ENCODE measurements around the gene GEMIN5. TPM values are rescaled to one million over a fixed set of nuclear protein-coding genes. Genes with fewer than 3 reads are reported as not detected.

Gene GEMIN5
- total and polyA plus RNA-seq, 2 of the 8 experiments (the other 6 are each of a cell fraction or from before 2014, with no cell fraction given): 12.8 to 47.0 TPM

DNA sequence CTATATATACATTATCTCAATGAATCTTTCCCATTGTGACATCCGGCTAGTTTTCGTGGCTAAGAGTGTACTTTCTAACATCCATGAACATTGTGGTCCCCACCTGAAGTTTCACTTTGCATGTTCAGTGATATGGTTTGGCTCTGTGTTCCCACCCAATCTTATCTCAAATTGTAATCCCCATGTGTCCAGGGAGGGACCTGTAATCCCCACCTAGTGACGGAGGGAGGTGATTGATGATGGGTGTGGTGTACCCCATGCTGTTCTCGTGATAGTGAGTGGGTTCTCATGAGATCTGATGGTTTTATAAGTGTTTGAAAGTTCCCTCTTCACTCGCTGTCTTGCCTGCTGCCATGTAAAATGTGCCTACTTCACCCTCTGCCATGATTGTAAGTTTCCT lies 30.9 kb upstream of the GEMIN5 start:
- Histone ChIP-seq H3K18ac (ENCODE audit: extremely low read depth, low read length) (no peak overlapping the region), H2BK20ac (ENCODE audit: low read length) (no peak overlapping the region), H3K27ac (ENCODE audit: low read depth, low read length) (no peak overlapping the region), H4K91ac (replicated peaks; ENCODE audit: insufficient read length, low read length) (no peak overlapping the region), H3K9me3 (ENCODE audit: insufficient read depth in 2 of 2, low read depth in 1 of 2, low read length in 1 of 2) (no peaks in the 10 kb centered on the region), H3K4me3 (ENCODE audit: extremely low read depth in 1 of 4, insufficient read depth in 2 of 4, low read depth in 3 of 4, low read length in 4 of 4) (no peak overlapping the region), H4K20me1 (replicated peaks in 1 of 2; ENCODE audit: control insufficient read depth in 1 of 2, insufficient read depth in 2 of 2, low read length in 2 of 2) (no peaks in the 10 kb centered on the region), H3K79me1 (ENCODE audit: low read depth, low read length) (no peaks in the 10 kb centered on the region), H2AFZ (ENCODE audit: low read length) (no peak overlapping the region), H3K36me3 (ENCODE audit: control insufficient read depth in 2 of 4, insufficient read depth in 4 of 4, low read length in 3 of 4) (peaks cover 2 to 8% (median 3%) of the 10 kb centered on the region in 4 experiments; a peak in 4 of 8 replicates), H4K5ac (ENCODE audit: insufficient read length, low read depth, low read length) (no peak overlapping the region), H4K8ac (ENCODE audit: extremely low read depth, insufficient read depth, low read length) (no peak overlapping the region), H3K4ac (replicated peaks; ENCODE audit: insufficient read length, low read depth, low read length) (no peak overlapping the region), H3K27me3 (replicated peaks in 1 of 4; ENCODE audit: control insufficient read depth in 3 of 4, extremely low read depth in 1 of 4, insufficient read depth in 3 of 4, low read length in 3 of 4) (no peaks in the 10 kb centered on the region), H2BK120ac (replicated peaks; ENCODE audit: low read depth, low read length) (no peak overlapping the region), H3K79me2 (ENCODE audit: control insufficient read depth in 1 of 2, insufficient read depth in 2 of 2, low read length in 2 of 2) (no peaks in the 10 kb centered on the region), H3K23me2 (ENCODE audit: low read depth, low read length) (no peaks in the 10 kb centered on the region), H2BK12ac (ENCODE audit: low read depth, low read length) (no peak overlapping the region), H3K4me2 (ENCODE audit: insufficient read depth in 1 of 2, low read depth in 2 of 2, low read length in 2 of 2) (no peak overlapping the region), H2BK15ac (ENCODE audit: low read length) (no peak overlapping the region), H2AK5ac (ENCODE audit: low read depth, low read length) (no peak overlapping the region), H3K4me1 (replicated peaks in 1 of 4; ENCODE audit: control insufficient read depth in 3 of 4, insufficient read depth in 4 of 4, low read length in 3 of 4) (no peaks in the 10 kb centered on the region), H2BK5ac (ENCODE audit: low read depth, low read length) (no peak overlapping the region), H3K56ac (replicated peaks; ENCODE audit: insufficient read length, low read depth, low read length) (no peak overlapping the region), H3K9ac (replicated peaks in 1 of 4; ENCODE audit: extremely low read depth in 1 of 4, low read depth in 3 of 4, low read length in 3 of 4) (no peak overlapping the region), H3K23ac (ENCODE audit: insufficient read length) (no peak overlapping the region), H3K14ac (ENCODE audit: insufficient read length) (no peak overlapping the region)
- 86% methylated on average over 5 of the region's 5 CpGs; no CpG with 5 or more reads in 1 of the 2 experiments for WGBS, 2 experiments (ENCODE audit: extremely low coverage in 1 of 2, insufficient coverage in 1 of 2, insufficient read length in 1 of 2, insufficient replicate concordance in 2 of 2, low coverage in 1 of 2, low lambda C conversion rate in 2 of 2, missing lambda C conversion rate in 1 of 2)
- ChIA-PET CTCF (ENCODE audit: partially characterized antibody) (interaction anchor here (0.7 to 18.4 kb wide), 8 partner anchors 9 to 172 kb away, joined by 3 to 471 read pairs (median 4); no protein-coding TSS in a partner anchor), POLR2A (ENCODE audit: partially characterized antibody) (no interaction called here)
- no peak for FAIRE-seq
- DNase-seq (ENCODE audit: low read depth in 1 of 2, low spot score in 2 of 2): no peak
- no peak for TF ChIP-seq CREB1 (IDR thresholded peaks at IDR 0.05)
- TF ChIP-seq CTBP2 (IDR thresholded peaks at IDR 0.05; ENCODE audit: borderline replicate concordance, insufficient read depth, insufficient read length, low read length): no peak
- TF ChIP-seq SIRT6 (IDR thresholded peaks at IDR 0.05; ENCODE audit: low read length): no peak
- no peak for TF ChIP-seq KDM5A (IDR thresholded peaks at IDR 0.05; ENCODE audit: low read length)
- TF ChIP-seq RNF2 (IDR thresholded peaks at IDR 0.05; ENCODE audit: borderline replicate concordance, low read depth, low read length, missing control alignments, poor library complexity, severe bottlenecking): no peak
- TF ChIP-seq MAX (IDR thresholded peaks at IDR 0.05): no peak
- no peak for TF ChIP-seq RXRA (IDR thresholded peaks at IDR 0.05; ENCODE audit: insufficient read depth, low read depth, low read length)
- TF ChIP-seq GTF2F1 (IDR thresholded peaks at IDR 0.05; ENCODE audit: borderline replicate concordance, low read depth, low read length): no peak
- no peak for TF ChIP-seq TAF7 (optimal IDR thresholded peaks at IDR 0.05; ENCODE audit: borderline replicate concordance, low read depth, low read length)
- no peak for TF ChIP-seq BCL11A (IDR thresholded peaks at IDR 0.05; ENCODE audit: low read depth in 2 of 2, low read length in 2 of 2)
- TF ChIP-seq HDAC2 (IDR thresholded peaks at IDR 0.05; ENCODE audit: borderline replicate concordance in 1 of 2, low read depth in 2 of 2, low read length in 2 of 2): no peak
- no peak for TF ChIP-seq POU5F1 (IDR thresholded peaks at IDR 0.05; ENCODE audit: low read depth, low read length)
- no peak for TF ChIP-seq EZH2 (IDR thresholded peaks at IDR 0.05; ENCODE audit: low read depth, low read length, severe bottlenecking)
- TF ChIP-seq ZNF274 (IDR thresholded peaks at IDR 0.05; ENCODE audit: borderline replicate concordance, extremely low read depth, low read length): no peak

All from H1 (cell line).